Measurements from ENCODE around the gene KIT.

KIT gene

GRCh38 chr4:54719378-54719777 is 61.6 kb downstream of the KIT start:
- Histone ChIP-seq H3K4me1 (ENCODE audit: insufficient read depth, low read length, severe bottlenecking) (no peaks in the 10 kb centered on the region), H2AFZ (ENCODE audit: low read length) (no peak overlapping the region), H3F3A (ENCODE audit: insufficient read depth, low read length) (no peaks in the 10 kb centered on the region), H3K4me3 (ENCODE audit: low read depth, low read length, poor library complexity, severe bottlenecking) (no peak overlapping the region), H4K20me1 (ENCODE audit: insufficient read depth, low read length) (no peaks in the 10 kb centered on the region), H3K9me2 (ENCODE audit: low read depth, low read length) (no peaks in the 10 kb centered on the region), H3K9ac (ENCODE audit: low read length) (no peak overlapping the region), H3K27ac (ENCODE audit: low read depth, low read length, poor library complexity, severe bottlenecking) (no peak overlapping the region), H3K79me2 (ENCODE audit: insufficient read depth, low read length) (no peaks in the 10 kb centered on the region), H3K9me3 (ENCODE audit: low read length) (no peaks in the 10 kb centered on the region), H3K36me3 (ENCODE audit: insufficient read depth, low read length) (no peaks in the 10 kb centered on the region), H3K4me2 (ENCODE audit: low read length) (no peak overlapping the region), H3K27me3 (ENCODE audit: insufficient read depth, low read length) (peaks cover 4% of the 10 kb centered on the region; the same call in 1 of the 2 replicates)
- TF ChIP-seq EZH2 (IDR thresholded peaks at IDR 0.05; ENCODE audit: borderline replicate concordance, low read length) = no peak
- TF ChIP-seq CTCF (IDR thresholded peaks at IDR 0.05; ENCODE audit: low read length) = no peak

- no peak overlapping the region for H3K9ac ChIP-seq (ENCODE audit: low read length)
- no peak for TF ChIP-seq CTCF (IDR thresholded peaks at IDR 0.05; ENCODE audit: low read length)
- no peak for TF ChIP-seq EZH2 (IDR thresholded peaks at IDR 0.05; ENCODE audit: borderline replicate concordance, low read length)
- no peaks in the 10 kb centered on the region for H3K27me3 ChIP-seq (ENCODE audit: insufficient read depth, low read length)
- no peaks in the 10 kb centered on the region for H3K9me2 ChIP-seq (ENCODE audit: low read depth, low read length)
- H3K36me3 ChIP-seq (ENCODE audit: insufficient read depth, low read length) = no peaks in the 10 kb centered on the region
- H3K27ac ChIP-seq (ENCODE audit: low read depth, low read length, poor library complexity, severe bottlenecking) = no peak overlapping the region
- H3K9me3 ChIP-seq (ENCODE audit: low read length) = no peaks in the 10 kb centered on the region
- H3F3A ChIP-seq (ENCODE audit: insufficient read depth, low read length) = no peaks in the 10 kb centered on the region
- H3K4me3 ChIP-seq (ENCODE audit: low read depth, low read length, poor library complexity, severe bottlenecking) = no peak overlapping the region
- no peaks in the 10 kb centered on the region for H3K4me1 ChIP-seq (ENCODE audit: insufficient read depth, low read length, severe bottlenecking)
- H4K20me1 ChIP-seq (ENCODE audit: insufficient read depth, low read length) = no peaks in the 10 kb centered on the region
- no peak overlapping the region for H2AFZ ChIP-seq (ENCODE audit: low read length)
- no peaks in the 10 kb centered on the region for H3K79me2 ChIP-seq (ENCODE audit: insufficient read depth, low read length)
- H3K4me2 ChIP-seq (ENCODE audit: low read length) = no peak overlapping the region
Observed at GRCh38 chr4:54723220-54723619, 65.5 kb downstream of the KIT start.

GRCh38 chr4:54723820-54724219 is 66.1 kb downstream of the KIT start:
- no peaks in the 10 kb centered on the region for H3F3A ChIP-seq (ENCODE audit: insufficient read depth, low read length)
- H3K27ac ChIP-seq (ENCODE audit: low read depth, low read length, poor library complexity, severe bottlenecking) = no peak overlapping the region
- H4K20me1 ChIP-seq (ENCODE audit: insufficient read depth, low read length) = no peaks in the 10 kb centered on the region
- no peak overlapping the region for H3K4me2 ChIP-seq (ENCODE audit: low read length)
- no peaks in the 10 kb centered on the region for H3K79me2 ChIP-seq (ENCODE audit: insufficient read depth, low read length)
- no peak overlapping the region for H2AFZ ChIP-seq (ENCODE audit: low read length)
- no peaks in the 10 kb centered on the region for H3K4me1 ChIP-seq (ENCODE audit: insufficient read depth, low read length, severe bottlenecking)
- no peaks in the 10 kb centered on the region for H3K36me3 ChIP-seq (ENCODE audit: insufficient read depth, low read length)
- no peaks in the 10 kb centered on the region for H3K9me2 ChIP-seq (ENCODE audit: low read depth, low read length)
- H3K27me3 ChIP-seq (ENCODE audit: insufficient read depth, low read length) = no peaks in the 10 kb centered on the region
- TF ChIP-seq CTCF (IDR thresholded peaks at IDR 0.05; ENCODE audit: low read length) = no peak
- H3K9ac ChIP-seq (ENCODE audit: low read length) = no peak overlapping the region
- no peaks in the 10 kb centered on the region for H3K9me3 ChIP-seq (ENCODE audit: low read length)
- H3K4me3 ChIP-seq (ENCODE audit: low read depth, low read length, poor library complexity, severe bottlenecking) = no peak overlapping the region

All from OCI-LY1 (cell line).